Midbrain (tissue), 1 donor: ENCODE measurements around the gene MECR.

Experiments
- DNase-seq: peaks from one replicate; lab custom pipeline; 2025; lab: John Stamatoyannopoulos, UW

MECR gene

GRCh38 chr1:29255134-29255666 lies 24.5 kb upstream of the MECR start:
- no peak for DNase-seq

- DNase-seq, result no peak
Measured at GRCh38 chr1:29254346-29254745, 23.6 kb upstream of the MECR start.

GRCh38 chr1:29253180-29253579 lies 22.4 kb upstream of the MECR start:
- DNase-seq, result no peak

GRCh38 chr1:29251164-29252124 lies 20.7 kb upstream of the MECR start:
- DNase-seq, result no peak

- DNase-seq, result no peak
Measured at GRCh38 chr1:29249951-29250581, 19.3 kb upstream of the MECR start.

- DNase-seq, result no peak
Measured at GRCh38 chr1:29249170-29249691, 18.5 kb upstream of the MECR start.

GRCh38 chr1:29248409-29248808 lies 17.7 kb upstream of the MECR start:
- no peak for DNase-seq

GRCh38 chr1:29247571-29248273 lies 17.0 kb upstream of the MECR start:
- no peak for DNase-seq

GRCh38 chr1:29247044-29247443 lies 16.3 kb upstream of the MECR start:
- DNase-seq, result no peak

GRCh38 chr1:29245876-29246275 lies 15.1 kb upstream of the MECR start:
- peak; percentile 24 for DNase-seq

- DNase-seq, result no peak
Measured at GRCh38 chr1:29245261-29245660, 14.5 kb upstream of the MECR start.

- no peak for DNase-seq
Measured at GRCh38 chr1:29243871-29244200, 13.1 kb upstream of the MECR start.

- DNase-seq, result no peak
Measured at GRCh38 chr1:29243023-29243870, 12.5 kb upstream of the MECR start.

- no peak for DNase-seq
Measured at GRCh38 chr1:29240986-29241385, 10.3 kb upstream of the MECR start.

- DNase-seq, result no peak
Measured at GRCh38 chr1:29240400-29240837, 9.7 kb upstream of the MECR start.

- DNase-seq, result no peak
Measured at GRCh38 chr1:29239142-29239541, 8.4 kb upstream of the MECR start.

- no peak for DNase-seq
Measured at GRCh38 chr1:29238620-29239002, 7.9 kb upstream of the MECR start.

- no peak for DNase-seq
Measured at GRCh38 chr1:29237852-29238619, 7.3 kb upstream of the MECR start.

- no peak for DNase-seq
Measured at GRCh38 chr1:29237129-29237821, 6.5 kb upstream of the MECR start.

- DNase-seq, result no peak
Measured at GRCh38 chr1:29236712-29237128, 6.0 kb upstream of the MECR start.
